ENCODE data around the gene KIAA0753. TPM values are rescaled to one million over a fixed set of nuclear protein-coding genes. Genes with fewer than 3 reads are reported as not detected.

KIAA0753 gene
- total and polyA plus RNA-seq, 2 donors from 2014 or later: 4.2 to 21.8 TPM

GRCh38 chr17:6560496-6560895, 80.0 kb downstream of the KIAA0753 start:
- no peak for FAIRE-seq
- TF ChIP-seq, protein P1, sequence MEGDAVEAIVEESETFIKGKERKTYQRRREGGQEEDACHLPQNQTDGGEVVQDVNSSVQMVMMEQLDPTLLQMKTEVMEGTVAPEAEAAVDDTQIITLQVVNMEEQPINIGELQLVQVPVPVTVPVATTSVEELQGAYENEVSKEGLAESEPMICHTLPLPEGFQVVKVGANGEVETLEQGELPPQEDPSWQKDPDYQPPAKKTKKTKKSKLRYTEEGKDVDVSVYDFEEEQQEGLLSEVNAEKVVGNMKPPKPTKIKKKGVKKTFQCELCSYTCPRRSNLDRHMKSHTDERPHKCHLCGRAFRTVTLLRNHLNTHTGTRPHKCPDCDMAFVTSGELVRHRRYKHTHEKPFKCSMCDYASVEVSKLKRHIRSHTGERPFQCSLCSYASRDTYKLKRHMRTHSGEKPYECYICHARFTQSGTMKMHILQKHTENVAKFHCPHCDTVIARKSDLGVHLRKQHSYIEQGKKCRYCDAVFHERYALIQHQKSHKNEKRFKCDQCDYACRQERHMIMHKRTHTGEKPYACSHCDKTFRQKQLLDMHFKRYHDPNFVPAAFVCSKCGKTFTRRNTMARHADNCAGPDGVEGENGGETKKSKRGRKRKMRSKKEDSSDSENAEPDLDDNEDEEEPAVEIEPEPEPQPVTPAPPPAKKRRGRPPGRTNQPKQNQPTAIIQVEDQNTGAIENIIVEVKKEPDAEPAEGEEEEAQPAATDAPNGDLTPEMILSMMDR (IDR thresholded peaks at IDR 0.05; ENCODE audit: borderline replicate concordance, extremely low read depth, insufficient read depth): no peak
- no peak overlapping the region for H3K27ac ChIP-seq (ENCODE audit: low read depth in 2 of 2, low read length in 2 of 2)

GRCh38 chr17:6559753-6560215, 80.7 kb downstream of the KIAA0753 start:
- FAIRE-seq (no peak), DNase-seq (no peak)
- intact Hi-C loops (cut with DNase I): loop anchor here (10.0 kb wide), 1 partner anchor 85 kb away; no protein-coding TSS in a partner anchor
- Histone ChIP-seq H3K4me1 (ENCODE audit: control insufficient read depth in 2 of 3, insufficient read depth in 2 of 3, low read depth in 1 of 3, low read length in 3 of 3) (peaks cover 0 to 21% (median 4%) of the 10 kb centered on the region in 3 donors), H3K9me3 (ENCODE audit: control insufficient read depth in 2 of 3, insufficient read depth in 1 of 3, low read length in 3 of 3) (no peaks in the 10 kb centered on the region), H3K4me3 (ENCODE audit: low read length in 3 of 3) (no peak overlapping the region), H3K9ac (ENCODE audit: low read length in 3 of 3) (no peak overlapping the region), H3K27ac (ENCODE audit: low read depth in 2 of 2, low read length in 2 of 2) (no peak overlapping the region), H3K36me3 (ENCODE audit: control insufficient read depth in 2 of 3, insufficient read depth in 3 of 3, low read length in 3 of 3) (no peaks in the 10 kb centered on the region), H3K27me3 (ENCODE audit: control insufficient read depth, insufficient read depth, low read length) (no peaks in the 10 kb centered on the region)
- TF ChIP-seq, protein P1 (IDR thresholded peaks at IDR 0.05; ENCODE audit: borderline replicate concordance, extremely low read depth, insufficient read depth): no peak

More at GRCh38 chr17:6560496-6560895, 80.0 kb downstream of the KIAA0753 start:
- Histone ChIP-seq H3K4me1 (ENCODE audit: control insufficient read depth in 2 of 3, insufficient read depth in 2 of 3, low read depth in 1 of 3, low read length in 3 of 3) (peaks cover 0 to 15% (median 4%) of the 10 kb centered on the region in 3 donors), H3K27me3 (ENCODE audit: control insufficient read depth, insufficient read depth, low read length) (no peaks in the 10 kb centered on the region), H3K9me3 (ENCODE audit: control insufficient read depth in 2 of 3, insufficient read depth in 1 of 3, low read length in 3 of 3) (no peaks in the 10 kb centered on the region), H3K9ac (ENCODE audit: low read length in 3 of 3) (no peak overlapping the region), H3K36me3 (ENCODE audit: control insufficient read depth in 2 of 3, insufficient read depth in 3 of 3, low read length in 3 of 3) (no peaks in the 10 kb centered on the region), H3K4me3 (ENCODE audit: low read length in 3 of 3) (no peak overlapping the region)
- intact Hi-C loops (cut with DNase I): loop anchor here (10.0 kb wide), 1 partner anchor 86 kb away; no protein-coding TSS in a partner anchor
- DNase-seq: no peak

DNA sequence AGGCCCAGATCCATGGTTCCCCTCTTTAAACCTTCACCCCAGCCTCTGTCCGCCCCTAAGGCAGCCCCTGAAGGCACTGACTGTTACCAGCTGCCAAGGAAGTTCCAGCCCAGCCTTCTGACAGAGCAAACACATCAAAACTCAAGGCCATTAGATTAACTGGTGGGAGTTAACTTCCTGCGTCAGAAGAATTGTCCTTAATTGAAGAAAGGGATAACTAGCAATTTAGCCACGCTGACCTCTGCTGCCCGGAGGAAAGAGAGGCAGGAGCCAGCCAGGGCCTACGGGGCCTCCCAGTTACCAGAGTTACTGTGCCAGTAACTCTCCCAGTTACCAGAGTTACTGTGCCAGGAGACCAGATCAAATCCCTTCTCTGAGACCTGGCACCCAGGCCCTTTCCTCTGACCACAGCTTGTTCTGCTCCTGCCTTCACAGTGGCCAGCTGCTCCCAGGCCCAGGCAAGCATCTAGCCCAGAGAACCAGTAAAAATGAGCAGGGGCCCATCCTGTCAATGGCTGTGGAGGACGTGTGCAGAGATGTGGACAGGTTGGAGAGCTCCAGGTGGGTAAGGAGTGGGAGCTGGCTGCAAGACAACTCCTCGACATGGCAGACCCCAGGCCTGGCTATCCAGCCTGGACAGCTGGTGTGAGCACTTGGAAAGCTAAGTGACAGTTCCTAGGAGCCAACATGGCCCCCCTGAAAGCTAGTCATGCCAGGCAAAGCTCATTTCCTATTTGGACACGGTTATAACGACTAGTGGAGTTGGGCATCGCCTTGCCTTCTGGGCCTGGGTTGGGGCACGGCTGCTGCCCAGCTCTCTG, 81.4 kb downstream of the KIAA0753 start:
- H3K36me3 ChIP-seq (ENCODE audit: control insufficient read depth in 2 of 3, insufficient read depth in 3 of 3, low read length in 3 of 3): no peaks in the 10 kb centered on the region
- no peak overlapping the region for H3K4me3 ChIP-seq (ENCODE audit: low read length in 3 of 3)
- peak overlapping the region; percentile 12 to 60 for H3K27ac ChIP-seq (ENCODE audit: low read depth in 2 of 2, low read length in 2 of 2)
- intact Hi-C loops (cut with DNase I): no loop called here
- H3K27me3 ChIP-seq (ENCODE audit: control insufficient read depth, insufficient read depth, low read length): no peaks in the 10 kb centered on the region
- H3K4me1 ChIP-seq (ENCODE audit: control insufficient read depth in 2 of 3, insufficient read depth in 2 of 3, low read depth in 1 of 3, low read length in 3 of 3): peaks cover 0 to 23% (median 4%) of the 10 kb centered on the region in 3 donors
- FAIRE-seq (no peak), DNase-seq (peak in 4 of 5 donors; percentile 39 to 95 (median 78))
- TF ChIP-seq, protein P1 (IDR thresholded peaks at IDR 0.05; ENCODE audit: borderline replicate concordance, extremely low read depth, insufficient read depth): no peak
- H3K9ac ChIP-seq (ENCODE audit: low read length in 3 of 3): no peak overlapping the region
- H3K9me3 ChIP-seq (ENCODE audit: control insufficient read depth in 2 of 3, insufficient read depth in 1 of 3, low read length in 3 of 3): no peaks in the 10 kb centered on the region

All from kidney (tissue), 14 donors.